Measurements from ENCODE around the gene PFKM.

PFKM gene

DNA sequence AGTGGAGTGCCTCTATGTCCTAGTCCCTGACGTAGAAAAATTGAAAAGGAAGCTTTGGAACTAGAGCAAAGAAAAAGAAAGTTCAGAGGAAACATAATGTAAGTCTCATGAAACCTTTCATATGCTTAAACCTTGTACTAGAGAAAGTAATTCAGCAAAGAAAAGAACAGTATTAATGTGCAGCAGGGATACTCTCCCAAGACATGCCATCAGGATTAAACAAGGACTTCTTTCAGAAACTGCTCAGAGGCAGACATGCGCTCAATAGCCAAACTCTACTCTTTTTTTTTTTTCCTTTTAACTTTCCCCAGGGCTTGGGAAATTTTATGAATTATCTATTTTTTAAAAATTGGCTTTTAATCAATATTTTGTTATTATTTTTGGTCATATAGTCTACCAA is 45.3 kb downstream of the PFKM start:
- no peak overlapping the region for H3K4me3 ChIP-seq
- H3K27ac ChIP-seq = no peak overlapping the region
- TF ChIP-seq FOXP2 (optimal IDR thresholded peaks at IDR 0.05; ENCODE audit: control extremely low read depth, extremely low read length, insufficient read depth) (no peak), POLR2AphosphoS5 (IDR thresholded peaks at IDR 0.05; ENCODE audit: borderline replicate concordance, low read depth, low read length) (no peak), EZH2 (IDR thresholded peaks at IDR 0.05) (no peak)
- H3K9ac ChIP-seq (ENCODE audit: insufficient read length) = peak overlapping the region; percentile 23
- no peaks in the 10 kb centered on the region for H3K9me3 ChIP-seq (ENCODE audit: low read depth, low read length)
- DNase-seq (ENCODE audit: low read depth, low spot score) = no peak
- no peaks in the 10 kb centered on the region for H3K36me3 ChIP-seq (ENCODE audit: insufficient read depth, low read length)

DNA sequence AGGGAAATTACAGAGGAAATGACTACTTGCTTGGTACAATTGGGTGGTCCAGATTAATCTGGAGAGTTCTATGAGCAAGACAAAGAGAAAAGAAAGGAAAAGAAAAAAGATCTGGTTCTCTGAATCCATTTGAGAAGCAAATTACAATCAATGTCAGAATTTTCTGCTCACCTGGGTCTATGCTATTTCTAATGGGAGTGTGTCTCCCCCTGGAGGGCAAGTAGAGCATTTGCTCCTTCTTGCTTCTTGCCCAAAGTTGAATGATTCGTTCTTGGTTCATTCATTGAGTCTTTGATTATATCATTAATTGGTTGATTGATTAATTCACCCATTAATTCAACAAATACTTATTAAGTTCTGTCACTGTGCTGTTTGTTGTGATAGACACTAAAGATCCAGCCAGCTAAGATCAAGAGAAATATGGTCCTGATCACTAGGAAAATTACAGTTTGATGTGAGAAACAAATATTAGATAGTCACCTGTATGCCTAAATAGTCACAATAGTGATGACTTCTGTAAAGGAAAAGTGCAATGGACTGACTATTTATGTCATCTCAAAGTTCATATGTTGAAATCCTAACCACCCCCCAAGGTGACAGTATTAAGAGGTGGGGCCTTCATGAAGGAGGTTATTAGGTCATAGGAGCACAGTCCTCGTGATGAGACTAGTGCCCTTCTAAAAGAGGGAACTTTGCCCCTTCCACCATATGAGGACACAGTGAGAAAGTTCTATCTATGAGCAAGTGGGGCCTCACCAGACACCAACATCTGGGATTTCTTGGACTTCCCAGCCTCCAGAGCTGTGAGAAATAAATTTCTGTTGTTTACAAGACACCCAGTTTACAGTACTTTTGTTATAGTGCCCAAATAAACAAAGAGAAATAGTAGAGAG is 46.2 kb downstream of the PFKM start:
- no peaks in the 10 kb centered on the region for H3K9me3 ChIP-seq (ENCODE audit: low read depth, low read length)
- DNase-seq (ENCODE audit: low read depth, low spot score) = no peak
- H3K4me3 ChIP-seq = no peak overlapping the region
- H3K36me3 ChIP-seq (ENCODE audit: insufficient read depth, low read length) = no peaks in the 10 kb centered on the region
- TF ChIP-seq POLR2AphosphoS5 (IDR thresholded peaks at IDR 0.05; ENCODE audit: borderline replicate concordance, low read depth, low read length) (no peak), EZH2 (IDR thresholded peaks at IDR 0.05) (no peak), FOXP2 (optimal IDR thresholded peaks at IDR 0.05; ENCODE audit: control extremely low read depth, extremely low read length, insufficient read depth) (no peak)
- no peak overlapping the region for H3K9ac ChIP-seq (ENCODE audit: insufficient read length)
- H3K27ac ChIP-seq = no peak overlapping the region

DNA sequence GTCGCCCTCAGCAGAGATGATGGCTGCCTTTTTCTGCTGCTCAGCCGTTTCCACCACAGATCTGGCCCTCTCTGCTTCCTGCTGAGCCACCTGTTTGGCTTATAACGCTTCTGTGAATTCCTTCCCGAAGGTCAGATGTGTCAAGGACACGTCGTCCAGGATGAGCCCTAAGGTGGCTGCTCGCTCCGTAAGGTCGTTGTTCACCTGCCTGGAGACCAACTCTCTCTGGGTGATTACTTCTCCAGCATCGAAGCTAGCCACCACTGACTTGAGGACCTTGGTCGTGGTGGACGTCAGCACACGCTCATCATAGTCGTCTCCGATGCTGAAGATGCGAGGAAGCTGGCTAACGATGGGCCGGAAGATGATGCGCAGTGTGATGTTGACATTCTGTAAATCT is 49.8 kb downstream of the PFKM start:
- Histone ChIP-seq H3K27ac (no peak overlapping the region), H3K4me3 (no peak overlapping the region), H3K36me3 (ENCODE audit: insufficient read depth, low read length) (no peaks in the 10 kb centered on the region), H3K9me3 (ENCODE audit: low read depth, low read length) (no peaks in the 10 kb centered on the region), H3K9ac (ENCODE audit: insufficient read length) (no peak overlapping the region)
- no peak for DNase-seq (ENCODE audit: low read depth, low spot score)
- no peak for TF ChIP-seq EZH2 (IDR thresholded peaks at IDR 0.05)
- TF ChIP-seq FOXP2 (optimal IDR thresholded peaks at IDR 0.05; ENCODE audit: control extremely low read depth, extremely low read length, insufficient read depth) = no peak
- TF ChIP-seq POLR2AphosphoS5 (IDR thresholded peaks at IDR 0.05; ENCODE audit: borderline replicate concordance, low read depth, low read length) = no peak

DNA sequence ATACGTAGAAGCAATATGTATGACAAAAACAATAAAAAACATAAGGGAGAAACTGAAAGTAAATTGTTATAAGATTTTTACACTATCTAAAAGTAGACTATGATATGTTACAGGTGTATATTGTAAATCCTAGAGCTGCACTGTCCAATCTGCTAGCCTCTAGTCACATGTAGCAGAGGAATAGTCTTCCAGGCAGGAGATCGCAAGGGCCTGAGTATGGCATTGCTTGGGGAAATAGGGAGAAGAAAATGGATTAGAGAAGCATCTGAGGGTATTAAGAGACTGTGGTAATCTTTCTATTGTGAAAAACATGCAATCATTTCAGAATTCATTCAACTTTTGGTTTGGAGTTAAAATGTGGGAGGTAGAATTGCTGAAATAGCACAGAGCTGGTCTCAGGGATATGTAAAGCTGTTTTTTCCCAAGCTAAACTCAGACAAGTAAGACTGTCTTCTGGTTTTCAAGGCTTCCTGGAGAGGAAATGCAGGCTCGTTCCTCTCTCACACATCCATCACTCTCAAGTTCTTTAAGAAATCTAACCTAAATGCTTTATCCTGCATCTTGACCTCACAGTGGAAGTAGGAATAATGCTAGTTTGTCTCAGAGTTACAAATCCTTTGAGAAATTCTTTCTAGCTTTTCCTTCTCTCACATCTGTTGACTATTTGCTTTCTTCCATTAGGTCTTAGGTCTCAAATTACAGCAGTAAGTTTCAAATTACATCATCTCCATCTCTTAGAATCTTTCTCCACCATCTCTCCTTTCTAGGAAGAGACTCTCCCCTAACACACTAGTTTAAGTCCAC is 56.7 kb downstream of the PFKM start:
- H3K27ac ChIP-seq = peak overlapping the region; percentile 92
- H3K4me3 ChIP-seq = peak overlapping the region; percentile 68
- no peaks in the 10 kb centered on the region for H3K36me3 ChIP-seq (ENCODE audit: insufficient read depth, low read length)
- no peak for DNase-seq (ENCODE audit: low read depth, low spot score)
- no peaks in the 10 kb centered on the region for H3K9me3 ChIP-seq (ENCODE audit: low read depth, low read length)
- peak overlapping the region; percentile 56 for H3K9ac ChIP-seq (ENCODE audit: insufficient read length)
- TF ChIP-seq FOXP2 (optimal IDR thresholded peaks at IDR 0.05; ENCODE audit: control extremely low read depth, extremely low read length, insufficient read depth) (no peak), POLR2AphosphoS5 (IDR thresholded peaks at IDR 0.05; ENCODE audit: borderline replicate concordance, low read depth, low read length) (no peak), EZH2 (IDR thresholded peaks at IDR 0.05) (no peak)

DNA sequence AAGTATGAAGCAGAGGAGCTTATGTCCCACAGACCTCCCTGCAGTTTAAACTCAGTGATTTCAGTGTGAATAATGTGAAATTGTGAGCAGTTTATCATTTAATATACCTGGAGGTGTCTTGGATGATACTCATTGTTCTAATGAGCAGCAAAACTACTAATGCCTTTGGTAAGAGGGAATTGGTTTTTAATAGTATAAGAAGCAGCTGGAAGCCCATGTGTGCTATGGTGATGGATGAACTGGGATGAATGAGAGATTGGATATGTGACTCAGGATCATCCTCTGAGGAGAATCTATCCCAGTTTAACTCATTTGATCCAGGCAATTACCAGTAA is 57.2 kb downstream of the PFKM start:
- Histone ChIP-seq H3K36me3 (ENCODE audit: insufficient read depth, low read length) (no peaks in the 10 kb centered on the region), H3K27ac (peak overlapping the region; percentile 92), H3K9me3 (ENCODE audit: low read depth, low read length) (no peaks in the 10 kb centered on the region), H3K9ac (ENCODE audit: insufficient read length) (no peak overlapping the region), H3K4me3 (peak overlapping the region; percentile 68)
- no peak for DNase-seq (ENCODE audit: low read depth, low spot score)
- TF ChIP-seq EZH2 (IDR thresholded peaks at IDR 0.05) (no peak), POLR2AphosphoS5 (IDR thresholded peaks at IDR 0.05; ENCODE audit: borderline replicate concordance, low read depth, low read length) (no peak), FOXP2 (optimal IDR thresholded peaks at IDR 0.05; ENCODE audit: control extremely low read depth, extremely low read length, insufficient read depth) (no peak)

DNA sequence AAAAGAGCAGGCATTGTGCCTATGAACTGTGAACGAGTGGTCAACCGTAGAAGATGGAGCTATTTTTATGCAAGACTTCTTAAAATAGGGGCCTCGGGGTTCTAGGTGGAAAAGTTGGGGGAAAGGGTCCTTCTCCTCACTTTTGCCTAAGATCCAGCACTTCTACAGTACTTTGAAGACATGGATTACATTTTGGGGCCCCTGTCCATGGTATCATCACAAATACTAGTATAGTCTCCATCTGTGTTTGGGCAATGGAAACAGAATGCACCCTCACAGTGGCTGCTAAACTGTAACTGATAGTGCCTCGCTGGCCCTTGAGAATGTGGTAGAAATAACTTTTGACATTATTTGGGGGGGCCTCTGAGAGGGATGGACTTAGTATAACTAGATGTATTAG is 58.8 kb downstream of the PFKM start:
- DNase-seq (ENCODE audit: low read depth, low spot score) = no peak

DNA sequence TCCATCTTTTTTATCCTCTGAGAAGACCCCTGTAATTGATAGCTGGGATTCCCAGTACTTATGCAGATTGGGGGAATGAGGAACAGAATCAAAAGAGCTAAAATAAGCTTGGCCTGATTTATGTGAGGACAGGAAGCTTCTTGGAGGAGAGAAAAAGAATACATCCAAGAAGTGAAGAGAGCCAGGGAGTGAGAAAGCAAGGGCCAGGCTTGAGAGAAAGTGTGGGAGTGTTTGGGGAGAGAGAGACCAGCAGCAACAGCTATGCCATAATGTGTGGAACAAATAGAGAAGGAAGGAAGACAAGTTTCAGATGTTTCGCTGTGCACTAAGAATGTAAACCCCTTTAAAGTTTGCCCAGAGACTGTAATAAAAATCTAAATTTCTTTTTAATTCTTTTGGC is 60.3 kb downstream of the PFKM start:
- H3K36me3 ChIP-seq (ENCODE audit: insufficient read depth, low read length) = no peaks in the 10 kb centered on the region
- no peaks in the 10 kb centered on the region for H3K9me3 ChIP-seq (ENCODE audit: low read depth, low read length)
- DNase-seq (ENCODE audit: low read depth, low spot score) = no peak
- H3K27ac ChIP-seq = no peak overlapping the region
- H3K4me3 ChIP-seq = no peak overlapping the region
- no peak for TF ChIP-seq POLR2AphosphoS5 (IDR thresholded peaks at IDR 0.05; ENCODE audit: borderline replicate concordance, low read depth, low read length)
- no peak for TF ChIP-seq FOXP2 (optimal IDR thresholded peaks at IDR 0.05; ENCODE audit: control extremely low read depth, extremely low read length, insufficient read depth)
- no peak for TF ChIP-seq EZH2 (IDR thresholded peaks at IDR 0.05)
- H3K9ac ChIP-seq (ENCODE audit: insufficient read length) = no peak overlapping the region

More for the DNA sequence above, 58.8 kb downstream of the PFKM start:
- H3K9ac ChIP-seq (ENCODE audit: insufficient read length) = no peak overlapping the region
- no peaks in the 10 kb centered on the region for H3K9me3 ChIP-seq (ENCODE audit: low read depth, low read length)
- H3K27ac ChIP-seq = no peak overlapping the region
- no peak overlapping the region for H3K4me3 ChIP-seq
- TF ChIP-seq EZH2 (IDR thresholded peaks at IDR 0.05) (no peak), POLR2AphosphoS5 (IDR thresholded peaks at IDR 0.05; ENCODE audit: borderline replicate concordance, low read depth, low read length) (no peak), FOXP2 (optimal IDR thresholded peaks at IDR 0.05; ENCODE audit: control extremely low read depth, extremely low read length, insufficient read depth) (no peak)
- no peaks in the 10 kb centered on the region for H3K36me3 ChIP-seq (ENCODE audit: insufficient read depth, low read length)

DNA sequence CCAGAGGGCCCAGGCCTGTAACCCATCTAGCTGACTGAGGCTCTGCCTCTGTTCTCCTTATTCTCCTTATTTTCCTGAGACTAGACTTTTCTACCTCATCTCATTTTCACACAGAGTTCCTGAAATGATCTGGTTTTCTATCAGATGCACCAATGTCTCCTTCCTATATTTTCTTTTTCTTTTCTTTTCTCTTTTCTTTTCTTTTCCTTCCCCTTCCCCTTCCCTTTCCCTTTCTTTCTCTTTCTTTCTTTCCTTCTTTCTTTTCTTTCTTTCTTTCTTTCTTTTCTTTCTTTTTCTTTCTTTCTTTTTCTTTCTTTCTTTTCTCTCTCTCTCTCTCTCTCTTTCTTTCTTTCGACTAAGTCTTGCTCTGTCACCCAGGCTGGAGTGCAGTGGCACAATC is 61.3 kb downstream of the PFKM start:
- Histone ChIP-seq H3K9ac (ENCODE audit: insufficient read length) (no peak overlapping the region), H3K36me3 (ENCODE audit: insufficient read depth, low read length) (no peaks in the 10 kb centered on the region), H3K9me3 (ENCODE audit: low read depth, low read length) (no peaks in the 10 kb centered on the region), H3K27ac (no peak overlapping the region), H3K4me3 (no peak overlapping the region)
- TF ChIP-seq POLR2AphosphoS5 (IDR thresholded peaks at IDR 0.05; ENCODE audit: borderline replicate concordance, low read depth, low read length) (no peak), EZH2 (IDR thresholded peaks at IDR 0.05) (no peak), FOXP2 (optimal IDR thresholded peaks at IDR 0.05; ENCODE audit: control extremely low read depth, extremely low read length, insufficient read depth) (no peak)
- DNase-seq (ENCODE audit: low read depth, low spot score) = no peak

Measured in SK-N-MC (cell line).